K562 (cell line): ENCODE results near the gene PRKG1. TPM values are rescaled to one million over a fixed set of nuclear protein-coding genes. Genes with fewer than 3 reads are reported as not detected.

Source experiments
- ARID1B ChIP-seq: fragments of 450-650 bp; IDR thresholded peaks from 2 replicates; pipeline ENCODE4 v1.6.1; 2016; ENCODE audit warnings: antibody characterized with exemption, mild to moderate bottlenecking, inconsistent platforms
- HEY1 ChIP-seq: fragments of 250-450 bp; sonication (Bioruptor Pico); IDR thresholded peaks from 2 replicates; pipeline ENCODE4 v1.5.0; 2020; ENCODE audit warnings: mild to moderate bottlenecking, moderate library complexity, borderline replicate concordance
- HNRNPUL1 ChIP-seq: fragments of 200-400 bp; formaldehyde crosslinking; IDR thresholded peaks from 2 replicates; pipeline ENCODE4 v1.6.1; 2017; ENCODE audit warnings: low read length
- PBX2 ChIP-seq, 2 experiments: IDR thresholded peaks in 1 of 2; conservative IDR thresholded peaks in 1 of 2; 2 replicates each; pipeline ENCODE4 v1.6.1; 2016; ENCODE audit warnings: low read depth in 2 of 2, mild to moderate bottlenecking in 1 of 2, missing compliant biosample characterization in 1 of 2, missing genetic modification characterization in 1 of 2, moderate library complexity in 1 of 2
- ZFP30 ChIP-seq: fragments of 250-450 bp; sonication (Bioruptor Pico); IDR thresholded peaks from 2 replicates; pipeline ENCODE4 v1.8.0; 2022; ENCODE audit warnings: moderate library complexity, mild to moderate bottlenecking, inconsistent platforms, borderline replicate concordance
- ZNF143 ChIP-seq: sonication (generic); formaldehyde crosslinking; IDR thresholded peaks from 2 replicates; pipeline ENCODE4 v1.9.0; 2022; ENCODE audit warnings: mild to moderate bottlenecking, missing genetic modification reagents
- ZNF224 ChIP-seq: sonication (generic); formaldehyde crosslinking; IDR thresholded peaks from 2 replicates; pipeline ENCODE4 v1.8.0; 2022; ENCODE audit warnings: mild to moderate bottlenecking, missing genetic modification reagents
- polyA plus RNA-seq, 8 experiments: library from polyadenylated mRNA; depleted of rRNA in 4 of 8; stranded (reverse) in 5 of 8; unstranded in 3 of 8; fragments of >200 nt; fragmentation: Nextera tagmentation in 2 of 8; fragmentation: Illumina TruSeq in 1 of 8; extraction: Ambion mirVana in 2 of 8; extraction: Trizol in 1 of 8; gene quantifications; 2 replicates each; pipeline versions ENCODE4 v1.2.1 to v1.2.3, GENCODE V29; 2011 to 2014; ENCODE audit warnings: inconsistent platforms in 1 of 8, missing spikeins in 1 of 8
- total RNA-seq, 7 experiments: library from RNA; depleted of rRNA in 6 of 7; stranded (reverse); fragments of >200 nt in 6 of 7; fragmentation: Illumina TruSeq in 2 of 7; extraction: Trizol in 2 of 7; gene quantifications; 2 replicates each; pipeline versions ENCODE4 v1.2.1 to v1.2.3, GENCODE V29; 2011 to 2021; ENCODE audit warnings: low replicate concordance in 1 of 7
- TF ChIP-seq, protein P1 (sequence below): fragments of 250-450 bp; sonication (Bioruptor Pico); IDR thresholded peaks from 2 replicates; pipeline ENCODE4 v1.4.0; 2020; ENCODE audit warnings: borderline replicate concordance

PRKG1 gene
- total and polyA plus RNA-seq, 9 of the 15 experiments (the other 6 are each of a cell fraction or from before 2014, with no cell fraction given): 0.22 TPM; not detected in 8

GRCh38 chr10:51567271-51567670, 493.0 kb downstream of the PRKG1 start (continued):
- TF ChIP-seq PBX2 (CRISPR knock-in tag; IDR thresholded peaks at IDR 0.05; ENCODE audit: low read depth) (no peak), PBX2 (tag; conservative IDR thresholded peaks at IDR 0.05; ENCODE audit: low read depth) (no peak), HNRNPUL1 (no peak), ZNF143 (CRISPR knock-in tag) (no peak), HEY1 (CRISPR knock-in tag) (no peak), ZFP30 (no peak), ARID1B (no peak), ZNF224 (no peak)
- TF ChIP-seq, protein P1, sequence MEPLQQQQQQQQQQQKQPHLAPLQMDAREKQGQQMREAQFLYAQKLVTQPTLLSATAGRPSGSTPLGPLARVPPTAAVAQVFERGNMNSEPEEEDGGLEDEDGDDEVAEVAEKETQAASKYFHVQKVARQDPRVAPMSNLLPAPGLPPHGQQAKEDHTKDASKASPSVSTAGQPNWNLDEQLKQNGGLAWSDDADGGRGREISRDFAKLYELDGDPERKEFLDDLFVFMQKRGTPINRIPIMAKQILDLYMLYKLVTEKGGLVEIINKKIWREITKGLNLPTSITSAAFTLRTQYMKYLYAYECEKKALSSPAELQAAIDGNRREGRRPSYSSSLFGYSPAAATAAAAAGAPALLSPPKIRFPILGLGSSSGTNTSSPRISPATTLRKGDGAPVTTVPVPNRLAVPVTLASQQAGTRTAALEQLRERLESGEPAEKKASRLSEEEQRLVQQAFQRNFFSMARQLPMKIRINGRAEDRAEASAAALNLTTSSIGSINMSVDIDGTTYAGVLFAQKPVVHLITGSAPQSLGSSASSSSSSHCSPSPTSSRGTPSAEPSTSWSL (CRISPR knock-in tag): no peak
